Astrocyte (in vitro differentiated cells and primary cell): Measurements from ENCODE around the gene NUP107.

ENCODE experiments used
- EZH2 ChIP-seq: IDR thresholded peaks from 2 replicates; pipeline ENCODE4 v1.6.1; 2012; ENCODE audit warnings: mild to moderate bottlenecking, low read length, inconsistent platforms; ENCODE audit not compliant: insufficient read depth
- TF ChIP-seq, protein P1 (sequence below): IDR thresholded peaks from 2 replicates; pipeline ENCODE4 v1.5.1; 2011; ENCODE audit warnings: low read depth, mild to moderate bottlenecking, inconsistent platforms, low read length, moderate library complexity; ENCODE audit not compliant: insufficient read depth

DNA sequence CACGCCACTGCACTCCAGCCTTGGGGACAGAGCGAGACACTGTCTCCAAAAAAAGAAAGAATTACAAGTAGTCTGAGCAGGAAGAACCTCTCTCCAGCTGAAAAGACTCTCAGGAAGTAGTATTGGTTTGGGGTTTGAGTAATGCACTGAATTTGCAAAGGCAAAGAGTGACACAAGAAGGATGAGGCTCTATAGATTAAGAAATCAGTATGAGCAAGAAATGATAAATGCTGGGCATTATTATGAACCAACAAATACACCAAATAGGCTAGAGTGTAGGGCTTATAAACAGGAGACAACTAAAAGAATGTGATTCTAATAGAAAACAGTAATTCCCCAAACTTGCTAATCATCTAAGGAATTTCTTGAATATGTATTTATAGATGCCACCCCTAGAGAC is 56.6 kb downstream of the NUP107 start:
- TF ChIP-seq, protein P1, sequence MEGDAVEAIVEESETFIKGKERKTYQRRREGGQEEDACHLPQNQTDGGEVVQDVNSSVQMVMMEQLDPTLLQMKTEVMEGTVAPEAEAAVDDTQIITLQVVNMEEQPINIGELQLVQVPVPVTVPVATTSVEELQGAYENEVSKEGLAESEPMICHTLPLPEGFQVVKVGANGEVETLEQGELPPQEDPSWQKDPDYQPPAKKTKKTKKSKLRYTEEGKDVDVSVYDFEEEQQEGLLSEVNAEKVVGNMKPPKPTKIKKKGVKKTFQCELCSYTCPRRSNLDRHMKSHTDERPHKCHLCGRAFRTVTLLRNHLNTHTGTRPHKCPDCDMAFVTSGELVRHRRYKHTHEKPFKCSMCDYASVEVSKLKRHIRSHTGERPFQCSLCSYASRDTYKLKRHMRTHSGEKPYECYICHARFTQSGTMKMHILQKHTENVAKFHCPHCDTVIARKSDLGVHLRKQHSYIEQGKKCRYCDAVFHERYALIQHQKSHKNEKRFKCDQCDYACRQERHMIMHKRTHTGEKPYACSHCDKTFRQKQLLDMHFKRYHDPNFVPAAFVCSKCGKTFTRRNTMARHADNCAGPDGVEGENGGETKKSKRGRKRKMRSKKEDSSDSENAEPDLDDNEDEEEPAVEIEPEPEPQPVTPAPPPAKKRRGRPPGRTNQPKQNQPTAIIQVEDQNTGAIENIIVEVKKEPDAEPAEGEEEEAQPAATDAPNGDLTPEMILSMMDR: no peak
- no peak for TF ChIP-seq EZH2
